Activated B cell treated with CpG ODN at 0.5 μM for 24 hours (primary cell): ENCODE results near the gene DAW1. TPM values are rescaled to one million over a fixed set of nuclear protein-coding genes. Genes with fewer than 3 reads are reported as not detected.

ENCODE experiments used
- ATAC-seq: fragments of 200-7000 bp; cut with Tn5 transposase; one replicate; pipeline ENCODE4 v1.10.0; 2021; ENCODE audit warnings: low read depth, mild to moderate bottlenecking, moderate library complexity
- CTCF ChIA-PET: fragments of 350-600 bp; sonication (Branson Sonifier 250); formaldehyde crosslinking; loops from one replicate; lab custom pipeline; 2021; ENCODE audit warnings: antibody characterized with exemption; lab: Charles Lee
- POLR2A ChIA-PET: fragments of 350-600 bp; sonication (Branson Sonifier 250); formaldehyde crosslinking; loops from one replicate; lab custom pipeline; 2021; ENCODE audit warnings: antibody characterized with exemption; lab: Charles Lee
- DNase-seq: peaks from one replicate; pipeline ENCODE4 v3.0.0; 2022
- H3K27ac Mint-ChIP-seq: one replicate; pipeline ENCODE4 v1.8.0; 2020; ENCODE audit warnings: mixed read lengths
- H3K27me3 Mint-ChIP-seq: one replicate; pipeline ENCODE4 v1.8.0; 2021; ENCODE audit warnings: mixed read lengths
- H3K36me3 Mint-ChIP-seq: one replicate; pipeline ENCODE4 v1.8.0; 2021; ENCODE audit warnings: low read depth, mixed read lengths
- H3K4me1 Mint-ChIP-seq: one replicate; pipeline ENCODE4 v1.8.0; 2021; ENCODE audit warnings: mixed read lengths
- H3K4me3 Mint-ChIP-seq: one replicate; pipeline ENCODE4 v1.8.0; 2020; ENCODE audit warnings: mild to moderate bottlenecking, mixed read lengths
- H3K9me3 Mint-ChIP-seq: one replicate; pipeline ENCODE4 v1.8.0; 2020; ENCODE audit warnings: mixed read lengths
- intact Hi-C: fragments of 100-400 bp; cut with micrococcal nuclease; formaldehyde crosslinking; loops from one replicate; pipeline ENCODE4 v1.15.1; 2024
- total RNA-seq: library from RNA; stranded (reverse); gene quantifications from 2 replicates; pipeline ENCODE4 v1.2.3, GENCODE V29; 2022
- TF ChIP-seq, protein P1 (sequence below): fragments of 200-600 bp; IDR thresholded peaks from one replicate; pipeline ENCODE4 v1.8.0; 2022; ENCODE audit warnings: antibody characterized with exemption, mild to moderate bottlenecking

Gene DAW1
- total RNA-seq, 1 donor from 2014 or later: not detected

DNA sequence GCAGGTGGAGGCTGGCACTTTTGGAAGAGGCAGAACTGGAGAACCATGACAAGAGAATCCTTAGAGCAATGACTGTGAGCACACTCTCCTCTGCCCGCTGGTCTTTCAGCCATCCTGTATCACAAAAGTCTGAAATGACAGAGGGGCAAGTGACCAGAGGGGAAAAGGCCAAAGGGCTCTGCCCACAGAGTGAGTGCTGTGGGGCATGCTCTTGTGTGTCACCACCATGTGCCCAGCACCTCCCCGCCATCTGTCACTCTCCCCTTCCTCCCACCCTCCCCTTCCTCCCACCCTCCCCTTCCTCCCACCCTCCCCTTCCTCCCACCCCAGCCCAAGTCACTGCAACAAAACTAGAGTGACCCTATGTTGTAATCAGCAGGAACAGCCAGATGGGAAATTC lies 31.9 kb downstream of the DAW1 start:
- H3K27me3 Mint-ChIP-seq: peaks cover 2% of the 10 kb centered on the region
- H3K4me1 Mint-ChIP-seq: no peaks in the 10 kb centered on the region
- H3K27ac Mint-ChIP-seq: no peak overlapping the region
- CTCF ChIA-PET: interaction anchor here (1.2 kb wide), 1 partner anchor 13 kb away, joined by 5 read pairs; no protein-coding TSS in a partner anchor
- no peak overlapping the region for H3K4me3 Mint-ChIP-seq
- no peak for ATAC-seq
- TF ChIP-seq, protein P1, sequence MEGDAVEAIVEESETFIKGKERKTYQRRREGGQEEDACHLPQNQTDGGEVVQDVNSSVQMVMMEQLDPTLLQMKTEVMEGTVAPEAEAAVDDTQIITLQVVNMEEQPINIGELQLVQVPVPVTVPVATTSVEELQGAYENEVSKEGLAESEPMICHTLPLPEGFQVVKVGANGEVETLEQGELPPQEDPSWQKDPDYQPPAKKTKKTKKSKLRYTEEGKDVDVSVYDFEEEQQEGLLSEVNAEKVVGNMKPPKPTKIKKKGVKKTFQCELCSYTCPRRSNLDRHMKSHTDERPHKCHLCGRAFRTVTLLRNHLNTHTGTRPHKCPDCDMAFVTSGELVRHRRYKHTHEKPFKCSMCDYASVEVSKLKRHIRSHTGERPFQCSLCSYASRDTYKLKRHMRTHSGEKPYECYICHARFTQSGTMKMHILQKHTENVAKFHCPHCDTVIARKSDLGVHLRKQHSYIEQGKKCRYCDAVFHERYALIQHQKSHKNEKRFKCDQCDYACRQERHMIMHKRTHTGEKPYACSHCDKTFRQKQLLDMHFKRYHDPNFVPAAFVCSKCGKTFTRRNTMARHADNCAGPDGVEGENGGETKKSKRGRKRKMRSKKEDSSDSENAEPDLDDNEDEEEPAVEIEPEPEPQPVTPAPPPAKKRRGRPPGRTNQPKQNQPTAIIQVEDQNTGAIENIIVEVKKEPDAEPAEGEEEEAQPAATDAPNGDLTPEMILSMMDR: no peak
- H3K9me3 Mint-ChIP-seq: no peaks in the 10 kb centered on the region
- no peaks in the 10 kb centered on the region for H3K36me3 Mint-ChIP-seq
- DNase-seq: no peak
- intact Hi-C loops: no loop called here
- POLR2A ChIA-PET: no interaction called here

DNA sequence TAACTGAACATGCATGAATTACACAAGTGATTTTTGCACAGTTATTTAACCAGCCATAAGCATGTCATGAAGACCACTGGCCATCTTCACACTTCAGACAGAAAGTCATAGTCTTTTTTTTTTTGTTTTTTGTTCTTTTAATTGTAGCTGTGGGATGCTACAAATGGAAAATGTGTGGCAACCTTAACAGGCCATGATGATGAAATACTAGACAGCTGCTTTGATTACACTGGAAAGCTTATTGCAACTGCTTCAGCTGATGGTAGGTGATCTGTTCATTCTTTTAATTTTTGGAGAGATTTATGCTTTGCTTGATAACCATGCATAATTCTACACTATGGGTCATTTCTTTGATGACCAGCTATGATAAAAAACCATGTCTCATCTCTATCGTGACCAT lies 35.6 kb downstream of the DAW1 start:
- no peak overlapping the region for H3K4me3 Mint-ChIP-seq
- POLR2A ChIA-PET: no interaction called here
- CTCF ChIA-PET: no interaction called here
- no peaks in the 10 kb centered on the region for H3K36me3 Mint-ChIP-seq
- H3K27me3 Mint-ChIP-seq: no peaks in the 10 kb centered on the region
- no peaks in the 10 kb centered on the region for H3K9me3 Mint-ChIP-seq
- no peak for DNase-seq
- no peak overlapping the region for H3K27ac Mint-ChIP-seq
- intact Hi-C loops: no loop called here
- H3K4me1 Mint-ChIP-seq: no peaks in the 10 kb centered on the region
- TF ChIP-seq, protein P1: no peak
- ATAC-seq: no peak

DNA sequence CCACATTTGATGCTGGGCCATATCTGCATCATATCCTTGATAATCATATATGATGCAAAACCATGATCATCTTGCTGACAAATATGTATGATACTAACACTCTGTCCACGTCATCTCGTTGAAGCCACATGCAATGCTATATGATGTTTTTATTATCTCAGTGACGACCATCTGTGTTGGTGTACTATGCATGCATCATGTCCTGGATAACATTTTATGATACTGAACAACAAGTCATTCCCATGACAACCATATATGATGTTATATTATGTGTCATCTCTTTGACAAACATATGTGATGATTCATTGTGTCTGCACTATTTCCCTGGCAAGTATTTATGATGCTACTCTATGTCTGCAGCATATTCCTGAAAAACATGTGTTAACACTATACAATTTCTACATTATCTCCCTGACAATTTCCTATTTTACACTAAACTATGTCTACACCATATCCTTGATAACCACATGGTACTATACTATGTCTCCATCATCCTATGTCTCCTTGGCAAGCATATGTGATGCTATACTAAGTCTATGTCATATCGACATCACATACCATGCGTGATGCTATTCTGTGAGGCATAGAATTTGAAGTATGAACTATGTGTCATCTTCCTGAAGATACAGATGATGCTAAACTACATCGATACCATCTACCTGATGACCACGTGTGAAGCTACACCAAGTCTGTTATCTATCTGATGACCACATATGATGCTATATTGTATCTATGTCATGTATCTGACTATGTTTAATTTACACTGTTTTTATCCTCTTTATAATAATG lies 37.0 kb downstream of the DAW1 start:
- no peak for DNase-seq
- H3K4me3 Mint-ChIP-seq: no peak overlapping the region
- H3K4me1 Mint-ChIP-seq: no peaks in the 10 kb centered on the region
- intact Hi-C loops: no loop called here
- ChIA-PET POLR2A (no interaction called here), CTCF (no interaction called here)
- no peak for ATAC-seq
- no peaks in the 10 kb centered on the region for H3K9me3 Mint-ChIP-seq
- TF ChIP-seq, protein P1: no peak
- H3K36me3 Mint-ChIP-seq: no peaks in the 10 kb centered on the region
- no peaks in the 10 kb centered on the region for H3K27me3 Mint-ChIP-seq
- no peak overlapping the region for H3K27ac Mint-ChIP-seq

DNA sequence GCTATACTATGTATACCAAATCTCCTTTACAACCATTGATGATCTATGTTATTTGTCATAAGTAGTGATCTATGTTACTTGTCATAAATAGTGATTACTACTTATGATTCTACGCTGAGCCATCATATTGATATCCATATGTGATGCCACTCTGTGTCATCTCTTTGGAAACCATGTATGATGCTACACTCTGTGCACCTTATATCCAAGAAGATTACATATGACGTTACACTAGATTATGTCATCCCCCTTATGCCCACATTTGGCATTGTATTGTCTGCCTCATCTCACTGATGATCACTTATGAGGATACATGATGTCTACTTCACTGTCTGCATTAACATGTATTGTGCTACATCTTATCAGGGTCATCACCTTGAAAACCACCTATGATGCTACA lies 42.9 kb downstream of the DAW1 start:
- ChIA-PET POLR2A (no interaction called here), CTCF (no interaction called here)
- no peaks in the 10 kb centered on the region for H3K4me1 Mint-ChIP-seq
- no peak overlapping the region for H3K4me3 Mint-ChIP-seq
- TF ChIP-seq, protein P1: no peak
- no peak for ATAC-seq
- intact Hi-C loops: no loop called here
- H3K27me3 Mint-ChIP-seq: no peaks in the 10 kb centered on the region
- DNase-seq: no peak
- H3K36me3 Mint-ChIP-seq: no peaks in the 10 kb centered on the region
- no peaks in the 10 kb centered on the region for H3K9me3 Mint-ChIP-seq
- H3K27ac Mint-ChIP-seq: no peak overlapping the region

DNA sequence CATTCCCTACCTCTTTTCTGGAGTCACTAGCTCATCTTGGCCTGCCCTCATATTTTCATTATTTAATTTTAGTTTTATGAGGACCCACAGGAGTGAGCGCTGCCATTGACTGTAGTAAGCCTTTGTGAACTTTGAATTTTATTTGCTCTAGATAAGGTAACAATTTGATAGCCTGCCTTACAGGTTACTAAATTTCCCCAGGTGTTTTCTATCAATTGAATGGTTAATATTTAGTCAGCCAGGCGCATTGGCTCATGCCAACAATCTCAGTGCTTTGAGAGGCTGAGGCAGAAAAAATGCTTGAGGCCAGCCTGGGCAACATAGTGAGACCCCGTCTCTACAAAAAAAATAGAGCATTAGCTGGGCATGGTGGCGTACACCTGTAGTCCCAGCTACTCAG lies 50.2 kb downstream of the DAW1 start:
- H3K4me1 Mint-ChIP-seq: no peaks in the 10 kb centered on the region
- TF ChIP-seq, protein P1: no peak
- H3K4me3 Mint-ChIP-seq: no peak overlapping the region
- DNase-seq (no peak), ATAC-seq (no peak)
- H3K9me3 Mint-ChIP-seq: no peaks in the 10 kb centered on the region
- H3K36me3 Mint-ChIP-seq: no peaks in the 10 kb centered on the region
- H3K27me3 Mint-ChIP-seq: no peaks in the 10 kb centered on the region
- H3K27ac Mint-ChIP-seq: no peak overlapping the region
- ChIA-PET POLR2A (no interaction called here), CTCF (no interaction called here)
- intact Hi-C loops: no loop called here
